Neuronal stem cell (in vitro differentiated cells): ENCODE measurements around the gene CHTF18.

Source experiments
- DNase-seq: peaks from one replicate; pipeline ENCODE4 v3.0.0-alpha.2; 2013; ENCODE audit warnings: low spot score
- H2AFZ ChIP-seq: one replicate; pipeline ENCODE4 v1.6.1; 2013; ENCODE audit warnings: mild to moderate bottlenecking, low read length, inconsistent platforms
- H2AK5ac ChIP-seq: 2 replicates; pipeline ENCODE4 v1.6.1; 2013; ENCODE audit warnings: low read depth, mild to moderate bottlenecking, inconsistent platforms, low read length, moderate library complexity, mixed read lengths
- H2BK120ac ChIP-seq: 2 replicates; pipeline ENCODE4 v1.6.1; 2013; ENCODE audit warnings: low read depth, mild to moderate bottlenecking, inconsistent platforms, low read length, moderate library complexity, mixed read lengths
- H2BK12ac ChIP-seq: one replicate; pipeline ENCODE4 v1.6.1; 2013; ENCODE audit warnings: low read length, inconsistent platforms
- H2BK15ac ChIP-seq: 2 replicates; pipeline ENCODE4 v1.6.1; 2013; ENCODE audit warnings: mild to moderate bottlenecking, low read length, inconsistent platforms, mixed read lengths
- H2BK5ac ChIP-seq: one replicate; pipeline ENCODE4 v1.6.1; 2013; ENCODE audit warnings: inconsistent platforms, mild to moderate bottlenecking, low read length, moderate library complexity
- H3K14ac ChIP-seq: one replicate; pipeline ENCODE4 v1.6.1; 2013; ENCODE audit warnings: low read length, inconsistent platforms
- H3K18ac ChIP-seq: 2 replicates; pipeline ENCODE4 v1.6.1; 2013; ENCODE audit warnings: low read length, inconsistent platforms
- H3K23ac ChIP-seq: 2 replicates; pipeline ENCODE4 v1.6.1; 2013; ENCODE audit warnings: low read depth, mild to moderate bottlenecking, mixed read lengths, low read length, inconsistent platforms; ENCODE audit not compliant: poor library complexity
- H3K27ac ChIP-seq: replicated peaks from 3 replicates; pipeline ENCODE4 v1.5.1; 2013; ENCODE audit warnings: low read length, inconsistent platforms
- H3K27me3 ChIP-seq, 3 experiments: 2 replicates each; pipeline ENCODE4 v1.6.1; 2013; ENCODE audit warnings: low read length in 3 of 3, mild to moderate bottlenecking in 2 of 3, inconsistent platforms in 1 of 3, low read depth in 1 of 3, mixed read lengths in 1 of 3, moderate library complexity in 1 of 3; ENCODE audit not compliant: control insufficient read depth in 3 of 3, insufficient read depth in 3 of 3
- H3K36me3 ChIP-seq, 2 donors: replicated peaks in 1 of 2; 2 replicates each; pipeline ENCODE4 v1.6.1; 2013; ENCODE audit warnings: low read length in 2 of 2; ENCODE audit not compliant: control insufficient read depth in 2 of 2, insufficient read depth in 2 of 2
- H3K4ac ChIP-seq: 2 replicates; pipeline ENCODE4 v1.6.1; 2013; ENCODE audit warnings: inconsistent platforms, mild to moderate bottlenecking, low read length, moderate library complexity
- H3K4me1 ChIP-seq, 2 donors: 1 replicate in 1 of 2; 2 replicates in 1 of 2; pipeline ENCODE4 v1.6.1; 2013; ENCODE audit warnings: low read length in 2 of 2, low read depth in 1 of 2; ENCODE audit not compliant: control insufficient read depth in 2 of 2, insufficient read depth in 1 of 2
- H3K4me2 ChIP-seq: one replicate; pipeline ENCODE4 v1.6.1; 2013; ENCODE audit warnings: mild to moderate bottlenecking, low read length, inconsistent platforms; ENCODE audit not compliant: insufficient read depth, poor library complexity, severe bottlenecking
- H3K4me3 ChIP-seq, 2 donors: 2 replicates each; pipeline ENCODE4 v1.5.1; 2013; ENCODE audit warnings: low read length in 2 of 2, mild to moderate bottlenecking in 2 of 2, inconsistent platforms in 1 of 2, moderate library complexity in 1 of 2
- H3K79me1 ChIP-seq: one replicate; pipeline ENCODE4 v1.6.1; 2013; ENCODE audit warnings: low read depth, mild to moderate bottlenecking, inconsistent platforms, low read length, moderate library complexity
- H3K9ac ChIP-seq: one replicate; pipeline ENCODE4 v1.6.1; 2013; ENCODE audit warnings: mild to moderate bottlenecking, low read depth, low read length, inconsistent platforms; ENCODE audit not compliant: poor library complexity
- H3K9me3 ChIP-seq, 2 donors: replicated peaks in 1 of 2; 2 replicates each; pipeline versions ENCODE3 to v1.6.1; 2013; ENCODE audit warnings: low read length in 2 of 2, mild to moderate bottlenecking in 2 of 2, inconsistent platforms in 1 of 2, low read depth in 1 of 2, mixed read lengths in 1 of 2, moderate library complexity in 1 of 2; ENCODE audit not compliant: control insufficient read depth in 2 of 2, insufficient read depth in 1 of 2
- H4K8ac ChIP-seq: one replicate; pipeline ENCODE4 v1.6.1; 2013; ENCODE audit warnings: low read depth, mild to moderate bottlenecking, inconsistent platforms, low read length, moderate library complexity
- H4K91ac ChIP-seq: one replicate; pipeline ENCODE4 v1.6.1; 2013; ENCODE audit warnings: low read length, low read depth, mild to moderate bottlenecking, inconsistent platforms; ENCODE audit not compliant: poor library complexity
- WGBS, 2 donors: extraction: QIAGEN DNeasy Blood & Tissue Kit; methylation state at CpG; one replicate each; pipeline ENCODE4 v1.1.7; 2013; ENCODE audit warnings: missing lambda C conversion rate in 2 of 2, mixed read lengths in 1 of 2; ENCODE audit not compliant: insufficient read length in 2 of 2, insufficient replicate concordance in 1 of 2; ENCODE audit errors: extremely low coverage in 2 of 2; 5-methylcytosine and 5-hydroxymethylcytosine counted together

CHTF18 gene

DNA sequence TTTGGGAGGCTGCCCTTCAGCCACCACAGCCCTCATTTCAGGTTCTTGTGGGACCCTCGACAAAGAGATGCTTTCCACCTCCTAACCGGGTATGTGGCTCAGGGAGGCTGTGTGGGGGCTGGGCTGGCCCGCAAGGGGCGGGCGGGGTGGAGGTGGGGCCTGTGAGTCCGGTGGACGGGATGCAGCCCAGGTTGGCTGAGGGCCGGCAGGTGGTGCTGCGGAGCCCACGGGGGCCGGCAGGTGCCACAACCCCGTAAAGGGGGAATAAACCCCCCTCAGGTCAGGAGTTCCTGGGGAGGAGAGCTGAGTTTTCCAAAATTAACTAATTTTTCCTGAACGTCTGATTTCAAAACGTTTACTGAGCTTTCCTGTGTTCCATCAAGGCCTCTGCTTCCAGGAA is 42.7 kb upstream of the CHTF18 start:
- no peak overlapping the region for H3K4me3 ChIP-seq
- peak overlapping the region; percentile 57 for H3K18ac ChIP-seq
- H2BK5ac ChIP-seq, result no peak overlapping the region
- no peak overlapping the region for H3K23ac ChIP-seq
- H3K4me1 ChIP-seq, result peaks cover 0 to 8% of the 10 kb centered on the region in 2 donors
- H4K91ac ChIP-seq, result no peak overlapping the region
- no peak overlapping the region for H4K8ac ChIP-seq
- H3K9me3 ChIP-seq, result no peaks in the 10 kb centered on the region
- H3K27ac ChIP-seq, result no peak overlapping the region
- no peak overlapping the region for H3K9ac ChIP-seq
- peaks cover 7% of the 10 kb centered on the region for H3K79me1 ChIP-seq
- DNase-seq, result no peak
- no peak overlapping the region for H2AK5ac ChIP-seq
- peak overlapping the region; percentile 56 for H2AFZ ChIP-seq
- no peak overlapping the region for H3K14ac ChIP-seq
- no peak overlapping the region for H3K4ac ChIP-seq
- no peak overlapping the region for H2BK15ac ChIP-seq
- no peak overlapping the region for H3K4me2 ChIP-seq
- WGBS, 2 donors, result no CpG with 5 or more reads among the region's 14 CpGs
- no peak overlapping the region for H2BK120ac ChIP-seq
- H3K27me3 ChIP-seq, result no peaks in the 10 kb centered on the region
- no peaks in the 10 kb centered on the region for H3K36me3 ChIP-seq
- no peak overlapping the region for H2BK12ac ChIP-seq

DNA sequence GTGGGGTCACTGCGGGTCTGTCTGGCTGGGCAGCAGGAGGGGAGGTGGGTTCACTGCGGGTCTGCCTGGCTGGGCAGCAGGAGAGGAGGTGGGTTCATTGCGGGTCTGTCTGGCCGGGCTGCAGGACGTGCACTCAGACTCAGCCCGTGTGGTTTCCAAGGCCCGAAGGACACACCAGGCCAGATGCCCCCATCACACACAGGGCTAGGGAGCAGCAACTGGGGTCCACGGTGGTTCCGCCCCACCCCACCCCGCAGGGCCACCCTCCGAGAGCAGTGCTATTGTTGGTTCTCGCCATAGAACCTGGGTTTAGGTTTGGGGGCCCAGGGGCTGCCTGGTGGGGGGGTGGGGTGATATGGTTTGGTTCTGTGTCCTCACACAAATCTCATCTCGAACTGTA is 41.8 kb upstream of the CHTF18 start:
- no peak overlapping the region for H3K9ac ChIP-seq
- H3K27ac ChIP-seq, result no peak overlapping the region
- no peak overlapping the region for H3K4me3 ChIP-seq
- no peak overlapping the region for H3K4ac ChIP-seq
- no peak overlapping the region for H2BK15ac ChIP-seq
- H3K4me2 ChIP-seq, result no peak overlapping the region
- no CpG with 5 or more reads among the region's 13 CpGs for WGBS, 2 donors
- no peak overlapping the region for H3K23ac ChIP-seq
- no peak overlapping the region for H2AFZ ChIP-seq
- no peaks in the 10 kb centered on the region for H3K27me3 ChIP-seq
- no peak for DNase-seq
- peak overlapping the region; percentile 84 for H2AK5ac ChIP-seq
- H2BK5ac ChIP-seq, result no peak overlapping the region
- H3K79me1 ChIP-seq, result peaks cover 7% of the 10 kb centered on the region
- H2BK120ac ChIP-seq, result no peak overlapping the region
- H3K18ac ChIP-seq, result no peak overlapping the region
- no peaks in the 10 kb centered on the region for H3K9me3 ChIP-seq
- H4K8ac ChIP-seq, result no peak overlapping the region
- no peaks in the 10 kb centered on the region for H3K36me3 ChIP-seq
- no peak overlapping the region for H2BK12ac ChIP-seq
- peaks cover 5 to 17% of the 10 kb centered on the region in 2 donors for H3K4me1 ChIP-seq
- H3K14ac ChIP-seq, result no peak overlapping the region
- H4K91ac ChIP-seq, result no peak overlapping the region

DNA sequence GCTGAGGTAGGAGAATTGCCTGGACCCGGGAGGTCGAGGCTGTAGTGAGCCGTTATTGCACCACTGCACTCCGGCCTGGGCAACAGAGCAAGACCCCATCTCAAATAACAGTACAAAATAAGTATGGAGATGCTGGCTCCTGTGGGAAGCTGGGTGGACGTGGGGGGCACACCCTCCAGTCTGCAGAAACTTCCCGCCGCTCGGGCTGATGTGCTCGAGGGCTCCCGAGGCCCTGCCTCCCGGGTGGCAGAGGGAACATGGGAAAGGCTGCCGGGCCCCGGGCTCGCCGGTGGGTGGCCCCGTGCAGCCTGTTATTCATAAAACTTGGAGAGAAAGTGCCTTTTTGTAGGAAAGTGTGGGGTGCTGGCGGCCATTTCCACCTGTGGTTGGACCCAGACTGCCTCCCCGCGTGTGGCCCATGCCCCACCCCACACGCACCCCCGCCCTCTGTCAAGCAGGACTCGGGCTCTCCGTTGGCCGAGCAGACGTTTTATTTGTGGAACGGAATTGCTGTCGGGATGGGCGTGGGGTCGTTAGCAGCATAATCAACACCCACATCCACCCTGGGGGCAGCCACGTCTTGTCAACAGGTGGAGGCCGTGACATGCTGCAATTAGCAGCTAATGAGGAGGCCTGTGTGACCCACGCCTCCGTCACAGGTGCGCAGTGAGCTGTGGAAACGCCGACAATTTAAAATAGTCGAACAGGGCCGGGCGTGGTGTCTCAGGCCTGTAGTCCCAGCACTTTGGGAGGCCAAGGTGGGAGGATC is 40.3 kb upstream of the CHTF18 start:
- Histone ChIP-seq H3K36me3 (no peaks in the 10 kb centered on the region), H3K9ac (no peak overlapping the region), H2AFZ (no peak overlapping the region), H3K23ac (no peak overlapping the region), H3K27ac (no peak overlapping the region), H3K27me3 (no peaks in the 10 kb centered on the region), H2BK15ac (no peak overlapping the region), H3K18ac (no peak overlapping the region), H4K8ac (no peak overlapping the region), H3K79me1 (peaks cover 3% of the 10 kb centered on the region), H2AK5ac (peak overlapping the region; percentile 56), H2BK12ac (no peak overlapping the region), H3K4me1 (peaks cover 14 to 27% of the 10 kb centered on the region in 2 donors), H3K4me3 (no peak overlapping the region), H3K4ac (no peak overlapping the region), H3K9me3 (no peaks in the 10 kb centered on the region), H2BK120ac (no peak overlapping the region), H3K14ac (no peak overlapping the region), H2BK5ac (peak overlapping the region; percentile 13), H3K4me2 (no peak overlapping the region), H4K91ac (no peak overlapping the region)
- DNase-seq, result no peak
- WGBS, 2 donors, result no CpG with 5 or more reads among the region's 39 CpGs

DNA sequence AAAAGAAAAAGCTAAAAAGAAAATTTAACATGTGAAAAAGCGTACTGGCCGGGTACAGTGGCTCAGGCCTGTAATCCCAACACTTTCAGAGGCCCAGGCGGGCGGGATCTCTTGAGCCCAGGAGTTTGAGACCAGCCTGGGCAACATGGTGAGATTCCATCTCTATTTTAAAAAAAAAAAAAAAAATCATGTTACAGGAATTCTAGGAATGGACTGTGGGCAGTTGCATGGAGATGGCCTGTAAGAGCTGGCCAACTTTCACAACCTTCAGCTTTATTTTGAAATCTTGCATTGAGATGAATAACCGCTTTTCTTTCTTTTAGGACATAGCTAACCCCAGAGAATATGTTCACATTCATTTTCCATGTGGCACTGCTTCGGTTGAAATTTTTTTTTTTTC is 39.4 kb upstream of the CHTF18 start:
- H3K79me1 ChIP-seq, result peaks cover 3% of the 10 kb centered on the region
- no peak overlapping the region for H4K8ac ChIP-seq
- no peak overlapping the region for H2BK12ac ChIP-seq
- H3K4ac ChIP-seq, result no peak overlapping the region
- no peak overlapping the region for H2BK120ac ChIP-seq
- no peak overlapping the region for H3K14ac ChIP-seq
- no peak overlapping the region for H3K23ac ChIP-seq
- no peak overlapping the region for H2AFZ ChIP-seq
- H3K4me1 ChIP-seq, result peaks cover 17 to 27% of the 10 kb centered on the region in 2 donors
- H2AK5ac ChIP-seq, result no peak overlapping the region
- no peaks in the 10 kb centered on the region for H3K9me3 ChIP-seq
- no peaks in the 10 kb centered on the region for H3K27me3 ChIP-seq
- H3K4me2 ChIP-seq, result no peak overlapping the region
- no peak overlapping the region for H3K27ac ChIP-seq
- WGBS, 2 donors, result no CpG with 5 or more reads among the region's 6 CpGs
- DNase-seq, result no peak
- no peak overlapping the region for H3K9ac ChIP-seq
- no peak overlapping the region for H2BK15ac ChIP-seq
- H3K36me3 ChIP-seq, result no peaks in the 10 kb centered on the region
- no peak overlapping the region for H3K18ac ChIP-seq
- H4K91ac ChIP-seq, result no peak overlapping the region
- H2BK5ac ChIP-seq, result no peak overlapping the region
- H3K4me3 ChIP-seq, result no peak overlapping the region
